ENCODE results near the gene LTB4R2.

The LTB4R2 gene

GRCh38 chr14:24361326-24361725, 51.4 kb downstream of the LTB4R2 start:
- no peak for TF ChIP-seq CTCF (conservative IDR thresholded peaks at IDR 0.05; ENCODE audit: control insufficient read depth, insufficient read depth, low read depth, low read length)
- no peak for DNase-seq (ENCODE audit: low read depth)
- H3K4me3 ChIP-seq (ENCODE audit: control insufficient read depth, low read depth, low read length): no peak overlapping the region

Measured in fibroblast of mammary gland (primary cell).